Ovary (tissue), 3 donors: ENCODE results near the gene TYW1B.
"Not testable (repeated sequence)": the region's sequence is repeated elsewhere in the genome, so short reads cannot be mapped to it uniquely, and the experiment has no call there.

Source experiments
- EP300 ChIP-seq: sonication (generic); formaldehyde crosslinking; IDR thresholded peaks from one replicate; pipeline ENCODE4 v1.6.1; 2017; ENCODE audit warnings: antibody characterized with exemption
- TF ChIP-seq, protein P1 (sequence below), 3 donors: fragments of 450-650 bp in 2 of 3; fragments of 200-600 bp in 1 of 3; IDR thresholded peaks; one replicate each; pipeline versions ENCODE4 v1.5.1 to v1.8.0; 2016 to 2022; ENCODE audit warnings: antibody characterized with exemption in 3 of 3, mild to moderate bottlenecking in 1 of 3
- donor health status: DM: no; HTN: no; CAD: no.

- TF ChIP-seq EP300: not testable (repeated sequence)
- TF ChIP-seq, protein P1, sequence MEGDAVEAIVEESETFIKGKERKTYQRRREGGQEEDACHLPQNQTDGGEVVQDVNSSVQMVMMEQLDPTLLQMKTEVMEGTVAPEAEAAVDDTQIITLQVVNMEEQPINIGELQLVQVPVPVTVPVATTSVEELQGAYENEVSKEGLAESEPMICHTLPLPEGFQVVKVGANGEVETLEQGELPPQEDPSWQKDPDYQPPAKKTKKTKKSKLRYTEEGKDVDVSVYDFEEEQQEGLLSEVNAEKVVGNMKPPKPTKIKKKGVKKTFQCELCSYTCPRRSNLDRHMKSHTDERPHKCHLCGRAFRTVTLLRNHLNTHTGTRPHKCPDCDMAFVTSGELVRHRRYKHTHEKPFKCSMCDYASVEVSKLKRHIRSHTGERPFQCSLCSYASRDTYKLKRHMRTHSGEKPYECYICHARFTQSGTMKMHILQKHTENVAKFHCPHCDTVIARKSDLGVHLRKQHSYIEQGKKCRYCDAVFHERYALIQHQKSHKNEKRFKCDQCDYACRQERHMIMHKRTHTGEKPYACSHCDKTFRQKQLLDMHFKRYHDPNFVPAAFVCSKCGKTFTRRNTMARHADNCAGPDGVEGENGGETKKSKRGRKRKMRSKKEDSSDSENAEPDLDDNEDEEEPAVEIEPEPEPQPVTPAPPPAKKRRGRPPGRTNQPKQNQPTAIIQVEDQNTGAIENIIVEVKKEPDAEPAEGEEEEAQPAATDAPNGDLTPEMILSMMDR (IDR thresholded peaks at IDR 0.05): not testable (repeated sequence)
Observed at GRCh38 chr7:72822497-72822896, 5.5 kb downstream of the TYW1B start.
